H1 (cell line): ENCODE results near the gene TPMT.

Experiments used
- CTCF ChIP-seq, 3 experiments: IDR thresholded peaks; 1 replicate in 2 of 3; 2 replicates in 1 of 3; pipeline versions ENCODE4 v1.5.1 to v1.6.1; 2011; ENCODE audit warnings: low read length in 3 of 3, mild to moderate bottlenecking in 3 of 3, inconsistent platforms in 2 of 3, low read depth in 1 of 3, moderate library complexity in 1 of 3; ENCODE audit not compliant: insufficient read depth in 1 of 3; ENCODE audit errors: control extremely low read depth in 1 of 3
- EP300 ChIP-seq, 2 experiments: IDR thresholded peaks; 1 replicate in 1 of 2; 2 replicates in 1 of 2; pipeline ENCODE4 v1.6.1; 2011 to 2012; ENCODE audit warnings: low read depth in 2 of 2, low read length in 2 of 2, mild to moderate bottlenecking in 2 of 2, borderline replicate concordance in 1 of 2, inconsistent platforms in 1 of 2, moderate library complexity in 1 of 2
- JUN ChIP-seq: IDR thresholded peaks from 2 replicates; pipeline ENCODE4 v1.6.1; 2011; ENCODE audit warnings: low read depth, mild to moderate bottlenecking, improper control_type of control experiment, low read length
- JUND ChIP-seq: IDR thresholded peaks from 2 replicates; pipeline ENCODE4 v1.6.1; 2011; ENCODE audit warnings: mild to moderate bottlenecking, improper control_type of control experiment, low read length
- MAX ChIP-seq: IDR thresholded peaks from 2 replicates; pipeline ENCODE4 v1.6.1; 2012; ENCODE audit warnings: inconsistent platforms
- POLR2A ChIP-seq, 2 experiments: IDR thresholded peaks; 1 replicate in 1 of 2; 2 replicates in 1 of 2; pipeline ENCODE4 v1.6.1; 2011; ENCODE audit warnings: low read depth in 2 of 2, low read length in 2 of 2, mild to moderate bottlenecking in 2 of 2; ENCODE audit errors: control extremely low read depth in 1 of 2
- POLR2AphosphoS5 ChIP-seq: IDR thresholded peaks from 2 replicates; pipeline ENCODE4 v1.6.1; 2011; ENCODE audit warnings: low read depth, low read length
- POU5F1 ChIP-seq: IDR thresholded peaks from 2 replicates; pipeline ENCODE4 v1.6.1; 2011; ENCODE audit warnings: low read depth, mild to moderate bottlenecking, low read length, moderate library complexity
- RAD21 ChIP-seq, 2 experiments: IDR thresholded peaks in 1 of 2; conservative IDR thresholded peaks in 1 of 2; 2 replicates each; pipeline ENCODE4 v1.6.1; 2011; ENCODE audit warnings: low read depth in 2 of 2, low read length in 2 of 2, improper control_type of control experiment in 1 of 2, inconsistent platforms in 1 of 2, mild to moderate bottlenecking in 1 of 2, moderate library complexity in 1 of 2
- SIN3A ChIP-seq, 2 experiments: IDR thresholded peaks in 1 of 2; conservative IDR thresholded peaks in 1 of 2; 2 replicates each; pipeline ENCODE4 v1.6.1; 2011 to 2012; ENCODE audit warnings: low read length in 2 of 2, improper control_type of control experiment in 1 of 2, low read depth in 1 of 2, mild to moderate bottlenecking in 1 of 2
- TBP ChIP-seq: IDR thresholded peaks from 2 replicates; pipeline ENCODE4 v1.6.1; 2011; ENCODE audit warnings: low read depth, low read length, improper control_type of control experiment
- YY1 ChIP-seq: IDR thresholded peaks from 2 replicates; pipeline ENCODE4 v1.6.1; 2011; ENCODE audit warnings: low read depth, mild to moderate bottlenecking, low read length

- TF ChIP-seq CTCF (IDR thresholded peaks at IDR 0.05; ENCODE audit: control extremely low read depth in 1 of 3, insufficient read depth in 1 of 3, low read depth in 1 of 3, low read length in 3 of 3): no peak
- TF ChIP-seq EP300 (IDR thresholded peaks at IDR 0.05; ENCODE audit: borderline replicate concordance in 1 of 2, low read depth in 2 of 2, low read length in 2 of 2): no peak
- TF ChIP-seq RAD21 (IDR thresholded peaks at IDR 0.05 in 1 of 2, conservative IDR thresholded peaks at IDR 0.05 in 1 of 2; ENCODE audit: low read depth in 2 of 2, low read length in 2 of 2): no peak
- TF ChIP-seq YY1: no peak
- TF ChIP-seq SIN3A (conservative IDR thresholded peaks at IDR 0.05 in 1 of 2, IDR thresholded peaks at IDR 0.05 in 1 of 2; ENCODE audit: low read depth in 1 of 2, low read length in 2 of 2): no peak
- no peak for TF ChIP-seq TBP
- no peak for TF ChIP-seq POLR2AphosphoS5
- no peak for TF ChIP-seq POLR2A (IDR thresholded peaks at IDR 0.05; ENCODE audit: control extremely low read depth in 1 of 2, low read depth in 2 of 2, low read length in 2 of 2)
- TF ChIP-seq JUND: no peak
- TF ChIP-seq POU5F1: no peak
- TF ChIP-seq JUN: no peak
- TF ChIP-seq MAX: no peak
Measured at GRCh38 chr6:18091382-18091781, 63.5 kb downstream of the TPMT start.
